Measurements from ENCODE around the gene JADE1. TPM values are rescaled to one million over a fixed set of nuclear protein-coding genes. Genes with fewer than 3 reads are reported as not detected.
A peak's percentile ranks its signal among the peaks of the same experiment; 100 is the strongest.

The JADE1 gene
- total and polyA plus RNA-seq, 9 of the 15 experiments (the other 6 are each of a cell fraction or from before 2014, with no cell fraction given) = 8.3 to 37.9 (median 24.4) TPM

GRCh38 chr4:128858879-128859671, 49.6 kb downstream of the JADE1 start:
- 91% methylated on average over 17 of the region's 18 CpGs for WGBS (ENCODE audit: insufficient coverage, low coverage, missing lambda C conversion rate)
- Histone ChIP-seq H3K9ac (ENCODE audit: insufficient read depth in 1 of 2, low read depth in 2 of 2, low read length in 2 of 2) (no peak overlapping the region), H3K79me2 (ENCODE audit: control insufficient read depth, insufficient read depth, low read length) (0 out of 3 replicates have a peak, but pooled peaks cover 4% of the 10 kb centered on the region), H3K36me3 (ENCODE audit: control insufficient read depth, insufficient read depth, low read length) (peaks cover 99% of the 10 kb centered on the region), H3K27ac (ENCODE audit: extremely low read depth, low read depth, low read length) (no peak overlapping the region), H4K20me1 (replicated peaks; ENCODE audit: control insufficient read depth, insufficient read depth, low read length) (peaks cover 7% of the 10 kb centered on the region; the same call in 1 of the 2 replicates), H3K4me2 (ENCODE audit: insufficient read depth, low read length) (no peak overlapping the region), H3K4me3 (no peak overlapping the region), H3K27me3 (ENCODE audit: control insufficient read depth in 2 of 2, insufficient read depth in 2 of 2, low read length in 2 of 2) (no peaks in the 10 kb centered on the region), H2AFZ (ENCODE audit: low read depth, low read length) (no peak overlapping the region), H3K9me3 (replicated peaks; ENCODE audit: control insufficient read depth, insufficient read depth, low read depth, low read length) (no peaks in the 10 kb centered on the region), H3K9me1 (ENCODE audit: control insufficient read depth, insufficient read depth, low read length) (no peaks in the 10 kb centered on the region), H3K4me1 (replicated peaks in 1 of 2; ENCODE audit: control insufficient read depth in 2 of 2, insufficient read depth in 2 of 2, low read length in 2 of 2) (no peaks in the 10 kb centered on the region)
- intact Hi-C loops (cut with micrococcal nuclease) = no loop called here
- no peak for FAIRE-seq
- BruUV-seq (replicated peaks) = no TSS peak
- in situ Hi-C loops (cut with MboI) = loop anchor here (25.0 kb wide), 1 partner anchor 672 kb away; no protein-coding TSS in a partner anchor
- TF ChIP-seq, protein P1, sequence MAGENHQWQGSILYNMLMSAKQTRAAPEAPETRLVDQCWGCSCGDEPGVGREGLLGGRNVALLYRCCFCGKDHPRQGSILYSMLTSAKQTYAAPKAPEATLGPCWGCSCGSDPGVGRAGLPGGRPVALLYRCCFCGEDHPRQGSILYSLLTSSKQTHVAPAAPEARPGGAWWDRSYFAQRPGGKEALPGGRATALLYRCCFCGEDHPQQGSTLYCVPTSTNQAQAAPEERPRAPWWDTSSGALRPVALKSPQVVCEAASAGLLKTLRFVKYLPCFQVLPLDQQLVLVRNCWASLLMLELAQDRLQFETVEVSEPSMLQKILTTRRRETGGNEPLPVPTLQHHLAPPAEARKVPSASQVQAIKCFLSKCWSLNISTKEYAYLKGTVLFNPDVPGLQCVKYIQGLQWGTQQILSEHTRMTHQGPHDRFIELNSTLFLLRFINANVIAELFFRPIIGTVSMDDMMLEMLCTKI (IDR thresholded peaks at IDR 0.05; ENCODE audit: partially characterized antibody) = no peak
- TF ChIP-seq CEBPG (CRISPR knock-in tag; IDR thresholded peaks at IDR 0.05) (no peak), CEBPG (tag; conservative IDR thresholded peaks at IDR 0.05 in 1 of 2, IDR thresholded peaks at IDR 0.05 in 1 of 2) (no peak), SUPT5H (IDR thresholded peaks at IDR 0.05) (peak; percentile 63; the same call in 1 of the 2 replicates), MAX (CRISPR knock-in tag; IDR thresholded peaks at IDR 0.05) (0 out of 2 replicates have a peak, but pooled peaks have one; percentile 12), PHF20 (IDR thresholded peaks at IDR 0.05; ENCODE audit: partially characterized antibody) (peak; percentile 51), STAT5A (IDR thresholded peaks at IDR 0.05; ENCODE audit: borderline replicate concordance, low read length) (peak; percentile 55; the same call in 1 of the 2 replicates), POLR2A (conservative IDR thresholded peaks at IDR 0.05) (peak; percentile 52), ZNF445 (CRISPR knock-in tag; IDR thresholded peaks at IDR 0.05; ENCODE audit: low read depth) (no peak)
- TF ChIP-seq, protein P2, sequence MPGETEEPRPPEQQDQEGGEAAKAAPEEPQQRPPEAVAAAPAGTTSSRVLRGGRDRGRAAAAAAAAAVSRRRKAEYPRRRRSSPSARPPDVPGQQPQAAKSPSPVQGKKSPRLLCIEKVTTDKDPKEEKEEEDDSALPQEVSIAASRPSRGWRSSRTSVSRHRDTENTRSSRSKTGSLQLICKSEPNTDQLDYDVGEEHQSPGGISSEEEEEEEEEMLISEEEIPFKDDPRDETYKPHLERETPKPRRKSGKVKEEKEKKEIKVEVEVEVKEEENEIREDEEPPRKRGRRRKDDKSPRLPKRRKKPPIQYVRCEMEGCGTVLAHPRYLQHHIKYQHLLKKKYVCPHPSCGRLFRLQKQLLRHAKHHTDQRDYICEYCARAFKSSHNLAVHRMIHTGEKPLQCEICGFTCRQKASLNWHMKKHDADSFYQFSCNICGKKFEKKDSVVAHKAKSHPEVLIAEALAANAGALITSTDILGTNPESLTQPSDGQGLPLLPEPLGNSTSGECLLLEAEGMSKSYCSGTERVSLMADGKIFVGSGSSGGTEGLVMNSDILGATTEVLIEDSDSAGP (CRISPR knock-in tag; IDR thresholded peaks at IDR 0.05) = no peak
- DNase-seq (ENCODE audit: extremely low read depth in 1 of 4, low spot score in 3 of 4) = no peak
- POLR2A ChIA-PET = interaction anchor here (0.7 kb wide), 1 partner anchor 87 kb away, joined by 3 read pairs; no protein-coding TSS in a partner anchor
- CTCF ChIA-PET (ENCODE audit: low intra/inter-chr PET ratio) = no interaction called here
- ATAC-seq = no peak

Measured in K562 (cell line).